OCI-LY7 (cell line): Measurements from ENCODE around the gene PTPA. TPM values are rescaled to one million over a fixed set of nuclear protein-coding genes. Genes with fewer than 3 reads are reported as not detected.

ENCODE experiments used
- BruUV-seq: library from RNA; stranded (reverse); fragments of 400-500 nt; replicated peaks from 2 replicates; lab custom pipeline; 2021; lab: Mats Ljungman, UMichigan
- CTCF ChIA-PET: fragments of 300-600 bp; sonication (Branson Sonifier 250); formaldehyde crosslinking; loops from one replicate; lab custom pipeline; 2022; ENCODE audit warnings: antibody characterized with exemption; ENCODE audit not compliant: unreplicated experiment; lab: Charles Lee
- POLR2A ChIA-PET: fragments of 300-600 bp; sonication (Branson Sonifier 250); formaldehyde crosslinking; loops from one replicate; lab custom pipeline; 2022; ENCODE audit warnings: antibody characterized with exemption; lab: Charles Lee
- DNase-seq: peaks from one replicate; pipeline ENCODE4 v3.0.0-alpha.2; 2015; ENCODE audit warnings: low spot score
- H2AFZ ChIP-seq: fragments of 200-600 bp; sonication (generic), shearing (Covaris generic); 2 replicates; pipeline ENCODE4 v1.6.1; 2014; ENCODE audit warnings: mild to moderate bottlenecking, antibody characterized with exemption, low read length, moderate library complexity
- H3K27ac ChIP-seq: fragments of 200-600 bp; sonication (generic); 2 replicates; pipeline ENCODE4 v1.5.1; 2014; ENCODE audit warnings: mixed run types, low read depth, mild to moderate bottlenecking, moderate library complexity, low read length, inconsistent platforms; ENCODE audit not compliant: poor library complexity, severe bottlenecking
- H3K36me3 ChIP-seq: fragments of 200-600 bp; sonication (generic); 2 replicates; pipeline ENCODE4 v1.6.1; 2014; ENCODE audit warnings: mild to moderate bottlenecking, antibody characterized with exemption, low read length, moderate library complexity, mixed read lengths; ENCODE audit not compliant: insufficient read depth
- H3K4me1 ChIP-seq: fragments of 200-600 bp; sonication (generic); 2 replicates; pipeline ENCODE4 v1.5.1; 2014; ENCODE audit warnings: mild to moderate bottlenecking, low read length; ENCODE audit not compliant: insufficient read depth, poor library complexity, severe bottlenecking
- H3K4me2 ChIP-seq: fragments of 200-600 bp; sonication (generic); 2 replicates; pipeline ENCODE4 v1.6.1; 2014; ENCODE audit warnings: mild to moderate bottlenecking, low read length
- H3K4me3 ChIP-seq: fragments of 200-600 bp; sonication (generic); 2 replicates; pipeline ENCODE4 v1.5.1; 2014; ENCODE audit warnings: mild to moderate bottlenecking, low read depth, low read length; ENCODE audit not compliant: poor library complexity, severe bottlenecking
- H3K79me2 ChIP-seq: fragments of 200-600 bp; sonication (generic); 2 replicates; pipeline ENCODE4 v1.6.1; 2016; ENCODE audit warnings: low read depth, mild to moderate bottlenecking, low read length, moderate library complexity, mixed read lengths; ENCODE audit not compliant: insufficient read depth
- H3K9me2 ChIP-seq: fragments of 200-600 bp; sonication (generic); 2 replicates; pipeline ENCODE4 v1.6.1; 2016; ENCODE audit warnings: mild to moderate bottlenecking, low read length, mixed read lengths; ENCODE audit not compliant: insufficient read depth
- H3K9me3 ChIP-seq: fragments of 200-600 bp; sonication (generic); 2 replicates; pipeline ENCODE4 v1.6.1; 2014; ENCODE audit warnings: mild to moderate bottlenecking, mixed run types, low read length, mixed read lengths
- H4K20me1 ChIP-seq: fragments of 200-600 bp; sonication (generic); 2 replicates; pipeline ENCODE4 v1.6.1; 2014; ENCODE audit warnings: mild to moderate bottlenecking, antibody characterized with exemption, low read length, moderate library complexity, mixed read lengths; ENCODE audit not compliant: insufficient read depth
- EZH2phosphoT487 ChIP-seq: fragments of 200-600 bp; sonication (generic); IDR thresholded peaks from 2 replicates; pipeline ENCODE4 v1.6.1; 2018; ENCODE audit warnings: low read depth, borderline replicate concordance, mild to moderate bottlenecking, mixed run types, antibody characterized with exemption, low read length, moderate library complexity, mixed read lengths
- intact Hi-C: fragments of 100-400 bp; cut with micrococcal nuclease; formaldehyde crosslinking; loops from one replicate; pipeline ENCODE4 v1.10.0; 2022; ENCODE audit not compliant: unreplicated experiment
- total RNA-seq, 2 experiments: library from RNA; depleted of rRNA in 1 of 2; stranded (reverse); fragments of >200 nt in 1 of 2; shearing (Covaris generic) in 1 of 2; gene quantifications; 2 replicates each; pipeline ENCODE4 v1.2.3, GENCODE V29; 2014 to 2022
- TF ChIP-seq, protein P1 (sequence below): fragments of 200-600 bp; sonication (generic); conservative IDR thresholded peaks from 2 replicates; pipeline ENCODE4 v1.5.1; 2014; ENCODE audit warnings: mild to moderate bottlenecking, antibody characterized with exemption, low read length, moderate library complexity, mixed read lengths

PTPA gene
- total RNA-seq, 2 experiments from 2014 or later, result 106 to 111 TPM

- TF ChIP-seq, protein P1, sequence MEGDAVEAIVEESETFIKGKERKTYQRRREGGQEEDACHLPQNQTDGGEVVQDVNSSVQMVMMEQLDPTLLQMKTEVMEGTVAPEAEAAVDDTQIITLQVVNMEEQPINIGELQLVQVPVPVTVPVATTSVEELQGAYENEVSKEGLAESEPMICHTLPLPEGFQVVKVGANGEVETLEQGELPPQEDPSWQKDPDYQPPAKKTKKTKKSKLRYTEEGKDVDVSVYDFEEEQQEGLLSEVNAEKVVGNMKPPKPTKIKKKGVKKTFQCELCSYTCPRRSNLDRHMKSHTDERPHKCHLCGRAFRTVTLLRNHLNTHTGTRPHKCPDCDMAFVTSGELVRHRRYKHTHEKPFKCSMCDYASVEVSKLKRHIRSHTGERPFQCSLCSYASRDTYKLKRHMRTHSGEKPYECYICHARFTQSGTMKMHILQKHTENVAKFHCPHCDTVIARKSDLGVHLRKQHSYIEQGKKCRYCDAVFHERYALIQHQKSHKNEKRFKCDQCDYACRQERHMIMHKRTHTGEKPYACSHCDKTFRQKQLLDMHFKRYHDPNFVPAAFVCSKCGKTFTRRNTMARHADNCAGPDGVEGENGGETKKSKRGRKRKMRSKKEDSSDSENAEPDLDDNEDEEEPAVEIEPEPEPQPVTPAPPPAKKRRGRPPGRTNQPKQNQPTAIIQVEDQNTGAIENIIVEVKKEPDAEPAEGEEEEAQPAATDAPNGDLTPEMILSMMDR, result no peak
- no peak for TF ChIP-seq EZH2phosphoT487
- no TSS peak for BruUV-seq
- POLR2A ChIA-PET, result interaction anchor here (0.6 to 1.6 kb wide), 5 partner anchors 10 to 406 kb away, joined by 3 to 6 read pairs (median 6); no protein-coding TSS in a partner anchor
- H2AFZ ChIP-seq, result peak overlapping the region; percentile 39; the same call in 1 of the 2 replicates
- no peaks in the 10 kb centered on the region for H3K36me3 ChIP-seq
- H3K9me2 ChIP-seq, result no peaks in the 10 kb centered on the region
- no peak overlapping the region for H3K27ac ChIP-seq
- peak overlapping the region; percentile 90 for H3K4me2 ChIP-seq
- H3K9me3 ChIP-seq, result no peaks in the 10 kb centered on the region
- H3K4me1 ChIP-seq, result peaks cover 35% of the 10 kb centered on the region
- H4K20me1 ChIP-seq, result no peaks in the 10 kb centered on the region
- intact Hi-C loops, result loop anchor here (5.0 to 10.0 kb wide), 4 partner anchors 59 to 449 kb away; partner anchors contain the start of gene NTMT1
- H3K4me3 ChIP-seq, result peak overlapping the region; percentile 72
- CTCF ChIA-PET, result interaction anchor here (0.6 to 1.0 kb wide), 3 partner anchors 39 to 68 kb away, joined by 3 to 4 read pairs (median 3); no protein-coding TSS in a partner anchor
- no peaks in the 10 kb centered on the region for H3K79me2 ChIP-seq
- no peak for DNase-seq
Observed at GRCh38 chr9:129178568-129179382, 67.6 kb downstream of the PTPA start.

DNA sequence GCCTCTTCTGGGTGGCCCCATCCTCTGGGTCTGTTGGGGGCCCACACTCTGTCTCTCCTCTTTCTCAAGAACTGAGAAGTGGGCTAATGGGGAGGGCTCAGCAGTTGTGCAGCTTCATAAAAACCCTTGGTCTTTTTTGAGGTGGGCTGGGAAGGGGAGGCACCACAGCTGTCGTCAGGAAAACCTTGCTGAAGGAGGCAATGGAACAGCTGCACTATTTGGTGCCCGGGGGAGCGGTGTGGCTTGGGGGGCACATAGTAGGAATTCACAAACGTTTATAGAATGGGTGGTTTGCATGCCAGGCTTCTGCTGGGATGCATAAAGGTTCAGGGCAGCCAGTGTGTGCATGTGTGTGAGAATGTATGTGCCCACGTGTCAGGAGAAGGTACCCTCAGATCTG, 70.0 kb downstream of the PTPA start:
- DNase-seq, result no peak
- BruUV-seq, result no TSS peak

More for the DNA sequence above, 70.0 kb downstream of the PTPA start:
- Histone ChIP-seq H3K9me2 (no peaks in the 10 kb centered on the region), H3K27ac (no peak overlapping the region), H3K9me3 (no peaks in the 10 kb centered on the region), H3K4me2 (no peak overlapping the region), H3K4me1 (peaks cover 16% of the 10 kb centered on the region), H3K4me3 (no peak overlapping the region), H3K36me3 (no peaks in the 10 kb centered on the region), H4K20me1 (no peaks in the 10 kb centered on the region), H3K79me2 (no peaks in the 10 kb centered on the region), H2AFZ (no peak overlapping the region)
- CTCF ChIA-PET, result no interaction called here
- intact Hi-C loops, result no loop called here
- POLR2A ChIA-PET, result no interaction called here
- no peak for TF ChIP-seq EZH2phosphoT487
- TF ChIP-seq, protein P1, result no peak
